Measurements from ENCODE around the gene SGSM1. TPM values are rescaled to one million over a fixed set of nuclear protein-coding genes. Genes with fewer than 3 reads are reported as not detected.
A peak's percentile ranks its signal among the peaks of the same experiment; 100 is the strongest.

Gene SGSM1
- total RNA-seq, 2 donors from 2014 or later, result 3.6 to 4.6 TPM

- H3K4me1 ChIP-seq, result peaks cover 58% of the 10 kb centered on the region
- no peak overlapping the region for H3K4me3 ChIP-seq
- DNase-seq (no peak), ATAC-seq (no peak)
- no peaks in the 10 kb centered on the region for H3K27me3 ChIP-seq
- H3K27ac ChIP-seq, result peak overlapping the region in 2 of 4 donors; percentile 87 to 91
- H3K9me3 ChIP-seq, result no peaks in the 10 kb centered on the region
- WGBS, 2 donors, result 15 to 26% methylated on average over 4 of the region's 4 CpGs
- H3K36me3 ChIP-seq (replicated peaks in 1 of 2; ENCODE audit: insufficient read depth in 1 of 2, low read depth in 2 of 2), result no peaks in the 10 kb centered on the region
- no peak for TF ChIP-seq CTCF (IDR thresholded peaks at IDR 0.05)
- TF ChIP-seq POLR2A (IDR thresholded peaks at IDR 0.05), result no peak
- intact Hi-C loops (cut with DNase I), result no loop called here
Observed at GRCh38 chr22:24945430-24945829, 139.4 kb downstream of the SGSM1 start.

GRCh38 chr22:24947383-24947782 is 141.4 kb downstream of the SGSM1 start:
- WGBS, 2 donors, result 90 to 96% methylated on average over 7 of the region's 7 CpGs
- H3K9me3 ChIP-seq, result no peaks in the 10 kb centered on the region
- ATAC-seq (no peak), DNase-seq (no peak)
- H3K36me3 ChIP-seq (replicated peaks in 1 of 2; ENCODE audit: insufficient read depth in 1 of 2, low read depth in 2 of 2), result no peaks in the 10 kb centered on the region
- no peak for TF ChIP-seq CTCF (IDR thresholded peaks at IDR 0.05)
- TF ChIP-seq POLR2A (IDR thresholded peaks at IDR 0.05), result no peak
- peaks cover 52% of the 10 kb centered on the region for H3K4me1 ChIP-seq
- no peaks in the 10 kb centered on the region for H3K27me3 ChIP-seq
- H3K27ac ChIP-seq, result peak overlapping the region in 2 of 4 donors; percentile 69 to 76
- H3K4me3 ChIP-seq, result no peak overlapping the region
- intact Hi-C loops (cut with DNase I), result no loop called here

GRCh38 chr22:24947881-24948280 is 141.9 kb downstream of the SGSM1 start:
- 28 to 35% methylated on average over 12 of the region's 12 CpGs for WGBS, 2 donors
- Histone ChIP-seq H3K27me3 (no peaks in the 10 kb centered on the region), H3K9me3 (no peaks in the 10 kb centered on the region), H3K4me1 (peaks cover 47% of the 10 kb centered on the region), H3K36me3 (replicated peaks in 1 of 2; ENCODE audit: insufficient read depth in 1 of 2, low read depth in 2 of 2) (no peaks in the 10 kb centered on the region), H3K27ac (peak overlapping the region; percentile 62 to 76 (median 72)), H3K4me3 (no peak overlapping the region)
- no peak for ATAC-seq
- intact Hi-C loops (cut with DNase I), result no loop called here
- peak in 3 of 4 donors; percentile 25 to 31 (median 26) for DNase-seq
- no peak for TF ChIP-seq CTCF (IDR thresholded peaks at IDR 0.05)
- TF ChIP-seq POLR2A (IDR thresholded peaks at IDR 0.05), result no peak

DNA sequence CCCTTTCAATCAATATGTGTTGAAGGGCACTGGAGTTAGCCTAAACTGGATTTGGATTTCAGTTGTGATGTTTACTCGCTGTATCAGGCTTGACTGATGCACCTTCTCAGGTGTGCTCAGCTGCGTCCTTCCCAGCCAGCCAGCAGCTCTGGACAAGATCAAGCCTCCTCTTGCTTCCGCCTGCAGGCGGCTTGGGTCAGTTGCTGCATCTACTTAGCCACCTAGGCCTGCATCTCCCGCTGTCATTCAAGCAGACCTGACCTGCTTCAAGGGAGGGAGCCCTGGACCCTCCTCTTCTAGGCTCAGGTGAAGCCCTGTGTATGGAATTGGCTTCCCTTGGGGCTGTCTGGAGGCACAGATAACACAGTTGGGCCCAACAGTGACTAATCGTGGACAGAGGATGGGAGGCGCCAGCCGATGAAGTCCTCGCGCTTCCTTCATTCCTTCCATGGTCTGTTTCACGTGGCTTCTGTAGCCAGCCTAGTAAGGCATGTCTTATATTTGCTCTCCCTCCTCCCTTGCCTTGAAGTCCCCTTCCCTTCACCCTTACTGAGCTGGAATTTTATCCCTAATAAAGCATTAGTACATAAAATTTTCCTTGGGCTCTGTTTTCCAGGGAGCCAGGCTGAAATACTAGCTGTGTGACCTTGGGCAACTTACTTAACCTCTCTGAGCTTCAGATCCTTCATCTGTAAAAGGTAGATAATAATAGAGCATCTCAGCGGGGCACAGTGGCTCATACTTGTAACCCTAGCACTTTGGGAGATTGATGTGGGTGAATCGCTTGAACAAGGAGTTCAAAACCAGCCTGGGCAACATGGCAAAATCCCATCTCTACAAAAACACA is 142.6 kb downstream of the SGSM1 start:
- WGBS, 2 donors, result 44 to 64% methylated on average over 12 to 13 of the region's 13 CpGs
- Histone ChIP-seq H3K27ac (peak overlapping the region; percentile 62 to 76 (median 72)), H3K9me3 (no peaks in the 10 kb centered on the region), H3K4me3 (no peak overlapping the region), H3K4me1 (peaks cover 46% of the 10 kb centered on the region), H3K36me3 (replicated peaks in 1 of 2; ENCODE audit: insufficient read depth in 1 of 2, low read depth in 2 of 2) (no peaks in the 10 kb centered on the region), H3K27me3 (no peaks in the 10 kb centered on the region)
- ATAC-seq (peak; percentile 30), DNase-seq (peak; percentile 67 to 84 (median 80))
- TF ChIP-seq CTCF (IDR thresholded peaks at IDR 0.05) (peak in 4 of 7 experiments; percentile 36 to 41 (median 40)), POLR2A (IDR thresholded peaks at IDR 0.05) (no peak)
- intact Hi-C loops (cut with DNase I), result no loop called here
